ENCODE data around the gene ANK2.

DNA sequence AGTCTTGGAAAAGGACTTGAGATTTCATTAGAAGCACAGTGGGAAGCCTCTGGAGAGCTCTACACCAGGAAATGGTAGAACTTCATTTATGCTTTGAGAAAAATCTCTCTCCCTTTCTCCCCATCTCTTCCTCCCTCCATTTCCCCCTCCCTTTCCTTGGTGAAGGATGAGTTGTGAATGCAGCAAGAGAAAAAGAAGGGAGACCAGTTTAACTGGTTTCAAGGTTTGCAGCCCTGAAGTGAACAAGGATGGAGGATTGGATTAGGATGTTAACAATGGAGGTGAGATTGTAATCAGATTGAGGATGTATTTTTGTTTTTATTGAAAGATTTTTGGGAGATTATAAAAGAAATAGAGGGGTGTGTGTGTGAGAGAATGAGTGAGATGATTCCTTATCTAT is 99.5 kb downstream of the ANK2 start:
- TF ChIP-seq CTCF (IDR thresholded peaks at IDR 0.05) (no peak), POLR2A (IDR thresholded peaks at IDR 0.05) (no peak)
